ENCODE data around the gene KIAA1755.

KIAA1755 gene

DNA sequence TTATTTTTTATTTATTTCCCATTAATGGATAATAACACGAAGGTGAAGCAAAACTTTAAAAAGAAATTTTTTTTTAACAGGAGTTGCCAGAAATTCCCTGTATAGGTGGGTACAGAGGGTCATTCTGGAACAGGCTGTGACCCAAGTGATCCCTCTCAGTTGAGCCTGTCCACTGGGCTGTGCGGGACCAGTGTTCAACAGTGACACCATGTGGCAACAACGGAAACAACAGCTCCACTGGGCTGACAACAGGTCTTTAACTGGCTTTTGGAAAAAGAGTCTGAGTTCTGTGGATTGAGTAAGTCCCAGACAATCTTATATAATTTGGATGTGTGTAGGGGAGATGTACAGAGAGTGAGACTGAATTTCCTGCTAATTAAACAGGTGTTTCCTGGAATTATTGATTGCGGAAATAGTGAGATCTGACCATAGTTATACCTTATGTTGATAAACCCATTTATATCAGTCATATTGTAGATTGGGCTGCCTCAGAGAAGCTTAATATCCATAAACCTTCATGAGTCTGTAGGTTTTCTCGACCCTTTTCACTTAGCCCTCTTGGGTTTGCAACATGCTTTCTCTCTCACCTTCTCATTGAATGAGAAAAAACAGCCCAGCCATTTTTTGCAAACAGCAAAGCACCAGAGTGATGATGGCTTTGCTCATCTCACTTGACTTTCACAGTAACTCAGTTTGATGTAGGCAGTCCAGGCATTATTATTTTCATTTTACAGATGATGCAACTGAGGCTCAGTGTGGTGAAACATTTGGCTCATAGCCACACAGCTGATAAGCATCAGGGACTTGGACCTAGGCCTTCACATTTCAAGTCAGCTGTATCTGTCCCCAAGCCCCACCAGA, 17.5 kb downstream of the KIAA1755 start:
- no peak overlapping the region for H2BK120ac ChIP-seq (ENCODE audit: low read depth, low read length)
- WGBS (ENCODE audit: extremely low coverage, insufficient coverage, low lambda C conversion rate) = no CpG with 5 or more reads among the region's 5 CpGs
- H2AK5ac ChIP-seq (ENCODE audit: low read length) = no peak overlapping the region
- H3K27ac ChIP-seq (ENCODE audit: low read depth, low read length) = no peak overlapping the region
- no peak overlapping the region for H3K18ac ChIP-seq (ENCODE audit: low read length)
- no peak overlapping the region for H3K4me2 ChIP-seq (ENCODE audit: low read length)
- DNase-seq = peak; percentile 62
- no peak overlapping the region for H4K5ac ChIP-seq (ENCODE audit: low read length)
- H3K79me2 ChIP-seq (ENCODE audit: control insufficient read depth, insufficient read depth, low read length) = no peaks in the 10 kb centered on the region
- H3K4me1 ChIP-seq (ENCODE audit: control insufficient read depth, low read depth, low read length) = no peaks in the 10 kb centered on the region
- H2BK5ac ChIP-seq (ENCODE audit: low read length) = no peak overlapping the region
- H3K56ac ChIP-seq (ENCODE audit: low read length) = no peak overlapping the region
- H3K9ac ChIP-seq (ENCODE audit: low read length) = no peak overlapping the region
- no peak overlapping the region for H2BK15ac ChIP-seq (replicated peaks; ENCODE audit: low read depth)
- no peak overlapping the region for H3K23ac ChIP-seq (ENCODE audit: low read length)
- no peak overlapping the region for H3K4ac ChIP-seq (ENCODE audit: low read depth, low read length)
- no peaks in the 10 kb centered on the region for H3K27me3 ChIP-seq (ENCODE audit: insufficient read depth, low read length, poor library complexity)
- H4K8ac ChIP-seq (ENCODE audit: low read depth, low read length) = no peak overlapping the region
- H3K4me3 ChIP-seq (ENCODE audit: low read length) = no peak overlapping the region
- no peaks in the 10 kb centered on the region for H3K79me1 ChIP-seq (ENCODE audit: low read length)
- H3K36me3 ChIP-seq (ENCODE audit: control insufficient read depth, insufficient read depth, low read length) = no peaks in the 10 kb centered on the region

DNA sequence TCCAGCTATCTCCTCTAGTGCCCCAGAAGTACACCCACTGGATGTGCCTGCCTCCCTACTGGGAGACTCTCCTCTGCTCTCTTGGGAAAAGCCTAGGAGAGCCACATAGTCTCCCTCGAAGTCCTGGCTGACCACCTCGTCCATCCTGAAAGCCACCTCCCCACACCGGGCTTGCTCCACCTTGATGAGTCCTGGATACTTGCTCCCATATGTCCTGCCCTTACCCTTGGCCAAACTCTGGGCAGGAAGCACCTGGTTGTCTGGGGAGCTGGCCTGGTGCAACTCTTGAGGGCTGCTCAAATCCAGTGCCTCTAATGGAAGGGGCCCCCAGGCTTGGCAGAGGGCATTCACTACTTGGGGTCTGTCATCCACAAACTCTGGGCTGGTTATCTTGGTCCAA, 19.3 kb downstream of the KIAA1755 start:
- no peak overlapping the region for H4K5ac ChIP-seq (ENCODE audit: low read length)
- no peaks in the 10 kb centered on the region for H3K27me3 ChIP-seq (ENCODE audit: insufficient read depth, low read length, poor library complexity)
- no peak overlapping the region for H3K4me3 ChIP-seq (ENCODE audit: low read length)
- no peak overlapping the region for H3K18ac ChIP-seq (ENCODE audit: low read length)
- no peak overlapping the region for H3K27ac ChIP-seq (ENCODE audit: low read depth, low read length)
- H4K8ac ChIP-seq (ENCODE audit: low read depth, low read length) = no peak overlapping the region
- H3K9ac ChIP-seq (ENCODE audit: low read length) = no peak overlapping the region
- no peaks in the 10 kb centered on the region for H3K79me2 ChIP-seq (ENCODE audit: control insufficient read depth, insufficient read depth, low read length)
- no peak overlapping the region for H2BK5ac ChIP-seq (ENCODE audit: low read length)
- H3K4me2 ChIP-seq (ENCODE audit: low read length) = no peak overlapping the region
- H2BK15ac ChIP-seq (replicated peaks; ENCODE audit: low read depth) = no peak overlapping the region
- H3K36me3 ChIP-seq (ENCODE audit: control insufficient read depth, insufficient read depth, low read length) = no peaks in the 10 kb centered on the region
- DNase-seq = no peak
- no peak overlapping the region for H2BK120ac ChIP-seq (ENCODE audit: low read depth, low read length)
- H3K4ac ChIP-seq (ENCODE audit: low read depth, low read length) = no peak overlapping the region
- H3K79me1 ChIP-seq (ENCODE audit: low read length) = no peaks in the 10 kb centered on the region
- no peaks in the 10 kb centered on the region for H3K4me1 ChIP-seq (ENCODE audit: control insufficient read depth, low read depth, low read length)
- no CpG with 5 or more reads among the region's 3 CpGs for WGBS (ENCODE audit: extremely low coverage, insufficient coverage, low lambda C conversion rate)
- H3K23ac ChIP-seq (ENCODE audit: low read length) = no peak overlapping the region
- no peak overlapping the region for H3K56ac ChIP-seq (ENCODE audit: low read length)
- no peak overlapping the region for H2AK5ac ChIP-seq (ENCODE audit: low read length)

DNA sequence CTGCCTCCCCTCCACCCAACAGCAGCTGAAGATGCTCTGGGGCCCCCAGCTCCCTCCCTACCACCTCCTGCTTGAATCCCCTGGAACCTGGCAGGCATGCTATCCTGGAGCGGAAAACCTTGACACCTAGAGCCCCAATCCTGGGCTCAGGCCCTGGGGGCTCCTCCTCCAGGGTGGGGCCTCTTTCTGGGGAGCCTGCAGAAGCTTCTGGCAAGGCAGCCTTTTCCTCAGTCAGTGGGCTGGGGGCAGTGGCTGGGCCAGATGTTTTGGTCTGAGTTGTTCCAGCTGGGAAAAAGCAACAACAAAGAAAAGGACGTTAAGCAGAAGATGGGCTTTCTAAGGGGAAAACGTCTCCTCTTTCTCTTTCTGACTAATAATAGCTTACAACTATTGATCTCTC, 21.1 kb downstream of the KIAA1755 start:
- Histone ChIP-seq H3K4me1 (ENCODE audit: control insufficient read depth, low read depth, low read length) (no peaks in the 10 kb centered on the region), H3K36me3 (ENCODE audit: control insufficient read depth, insufficient read depth, low read length) (no peaks in the 10 kb centered on the region), H2AK5ac (ENCODE audit: low read length) (no peak overlapping the region), H2BK5ac (ENCODE audit: low read length) (no peak overlapping the region), H3K79me2 (ENCODE audit: control insufficient read depth, insufficient read depth, low read length) (no peaks in the 10 kb centered on the region), H3K4ac (ENCODE audit: low read depth, low read length) (no peak overlapping the region), H4K5ac (ENCODE audit: low read length) (no peak overlapping the region), H3K27me3 (ENCODE audit: insufficient read depth, low read length, poor library complexity) (no peaks in the 10 kb centered on the region), H3K23ac (ENCODE audit: low read length) (no peak overlapping the region), H4K8ac (ENCODE audit: low read depth, low read length) (no peak overlapping the region), H3K4me2 (ENCODE audit: low read length) (no peak overlapping the region), H3K79me1 (ENCODE audit: low read length) (no peaks in the 10 kb centered on the region), H2BK120ac (ENCODE audit: low read depth, low read length) (no peak overlapping the region), H2BK15ac (replicated peaks; ENCODE audit: low read depth) (no peak overlapping the region), H3K18ac (ENCODE audit: low read length) (no peak overlapping the region), H3K27ac (ENCODE audit: low read depth, low read length) (no peak overlapping the region), H3K4me3 (ENCODE audit: low read length) (no peak overlapping the region), H3K56ac (ENCODE audit: low read length) (no peak overlapping the region), H3K9ac (ENCODE audit: low read length) (no peak overlapping the region)
- no peak for DNase-seq
- no CpG with 5 or more reads among the region's 3 CpGs for WGBS (ENCODE audit: extremely low coverage, insufficient coverage, low lambda C conversion rate)

DNA sequence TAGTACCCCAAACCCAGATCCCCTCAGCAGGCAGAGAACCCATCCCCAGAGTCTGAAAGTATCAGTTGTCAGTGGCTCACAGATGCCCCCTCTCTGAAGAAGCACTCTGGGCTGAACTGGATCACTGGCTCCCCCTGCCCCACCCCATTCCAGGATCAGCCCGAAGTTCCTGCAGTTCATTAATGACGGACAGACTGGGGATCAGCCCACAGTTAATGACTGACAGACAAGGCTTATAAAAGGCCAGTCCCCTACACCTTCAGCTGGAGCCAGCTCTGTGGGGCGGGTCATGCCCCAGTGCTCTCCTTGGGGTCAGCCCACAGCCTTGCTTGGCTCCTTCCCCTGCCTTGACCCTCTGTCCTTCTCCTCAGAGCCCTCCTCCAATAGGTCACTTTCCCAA, 21.7 kb downstream of the KIAA1755 start:
- Histone ChIP-seq H4K5ac (ENCODE audit: low read length) (no peak overlapping the region), H3K56ac (ENCODE audit: low read length) (no peak overlapping the region), H3K23ac (ENCODE audit: low read length) (no peak overlapping the region), H3K36me3 (ENCODE audit: control insufficient read depth, insufficient read depth, low read length) (no peaks in the 10 kb centered on the region), H2AK5ac (ENCODE audit: low read length) (no peak overlapping the region), H3K4me2 (ENCODE audit: low read length) (no peak overlapping the region), H3K9ac (ENCODE audit: low read length) (no peak overlapping the region), H3K27me3 (ENCODE audit: insufficient read depth, low read length, poor library complexity) (no peaks in the 10 kb centered on the region), H3K18ac (ENCODE audit: low read length) (no peak overlapping the region), H2BK5ac (ENCODE audit: low read length) (no peak overlapping the region), H2BK120ac (ENCODE audit: low read depth, low read length) (no peak overlapping the region), H4K8ac (ENCODE audit: low read depth, low read length) (no peak overlapping the region), H3K79me1 (ENCODE audit: low read length) (no peaks in the 10 kb centered on the region), H3K4me1 (ENCODE audit: control insufficient read depth, low read depth, low read length) (no peaks in the 10 kb centered on the region), H3K4me3 (ENCODE audit: low read length) (no peak overlapping the region), H2BK15ac (replicated peaks; ENCODE audit: low read depth) (no peak overlapping the region), H3K4ac (ENCODE audit: low read depth, low read length) (no peak overlapping the region), H3K27ac (ENCODE audit: low read depth, low read length) (no peak overlapping the region), H3K79me2 (ENCODE audit: control insufficient read depth, insufficient read depth, low read length) (no peaks in the 10 kb centered on the region)
- no CpG with 5 or more reads among the region's 3 CpGs for WGBS (ENCODE audit: extremely low coverage, insufficient coverage, low lambda C conversion rate)
- DNase-seq = no peak

DNA sequence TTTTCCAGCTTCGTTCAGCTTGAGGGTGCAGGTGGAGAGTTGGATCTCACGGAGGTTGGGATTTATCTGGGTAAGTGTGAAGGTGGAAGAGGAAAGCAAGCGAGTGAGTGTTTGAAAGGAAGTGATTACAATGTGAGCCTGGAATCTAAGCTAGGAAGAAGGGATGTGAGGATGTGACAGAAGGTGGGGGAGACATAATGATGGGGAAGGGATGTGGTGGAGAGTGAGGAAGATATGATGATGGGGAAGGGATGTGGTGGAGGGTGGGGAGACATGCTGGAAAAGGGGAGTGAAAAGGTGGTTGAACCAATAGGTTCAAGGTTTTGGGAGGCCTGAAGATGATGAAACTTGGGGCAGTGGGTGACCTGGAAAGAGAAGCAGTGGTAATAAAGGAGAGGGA, 23.2 kb downstream of the KIAA1755 start:
- no CpG with 5 or more reads among the region's 3 CpGs for WGBS (ENCODE audit: extremely low coverage, insufficient coverage, low lambda C conversion rate)
- Histone ChIP-seq H3K79me1 (ENCODE audit: low read length) (no peaks in the 10 kb centered on the region), H2BK120ac (ENCODE audit: low read depth, low read length) (no peak overlapping the region), H3K4ac (ENCODE audit: low read depth, low read length) (no peak overlapping the region), H3K4me2 (ENCODE audit: low read length) (no peak overlapping the region), H3K27ac (ENCODE audit: low read depth, low read length) (no peak overlapping the region), H2BK5ac (ENCODE audit: low read length) (no peak overlapping the region), H3K9ac (ENCODE audit: low read length) (no peak overlapping the region), H3K18ac (ENCODE audit: low read length) (no peak overlapping the region), H3K56ac (ENCODE audit: low read length) (no peak overlapping the region), H3K23ac (ENCODE audit: low read length) (no peak overlapping the region), H4K5ac (ENCODE audit: low read length) (no peak overlapping the region), H3K79me2 (ENCODE audit: control insufficient read depth, insufficient read depth, low read length) (no peaks in the 10 kb centered on the region), H2BK15ac (replicated peaks; ENCODE audit: low read depth) (no peak overlapping the region), H4K8ac (ENCODE audit: low read depth, low read length) (no peak overlapping the region), H2AK5ac (ENCODE audit: low read length) (no peak overlapping the region), H3K4me3 (ENCODE audit: low read length) (no peak overlapping the region), H3K27me3 (ENCODE audit: insufficient read depth, low read length, poor library complexity) (no peaks in the 10 kb centered on the region), H3K4me1 (ENCODE audit: control insufficient read depth, low read depth, low read length) (no peaks in the 10 kb centered on the region), H3K36me3 (ENCODE audit: control insufficient read depth, insufficient read depth, low read length) (no peaks in the 10 kb centered on the region)
- no peak for DNase-seq
